Vagina (tissue), 2 donors: ENCODE results near the gene WWOX.

Source experiments
- CTCF ChIP-seq, 3 experiments: fragments of 450-650 bp in 2 of 3; fragments of 200-600 bp in 1 of 3; sonication (generic) in 1 of 3; IDR thresholded peaks; one replicate each; pipeline ENCODE4 v1.5.1; 2017 to 2019; ENCODE audit warnings: antibody characterized with exemption in 3 of 3, mild to moderate bottlenecking in 2 of 3, moderate library complexity in 2 of 3
- POLR2A ChIP-seq, 2 donors: fragments of 450-650 bp; IDR thresholded peaks; one replicate each; pipeline ENCODE4 v1.6.1; 2017; ENCODE audit warnings: antibody characterized with exemption in 2 of 2, mild to moderate bottlenecking in 2 of 2, moderate library complexity in 2 of 2
- POLR2AphosphoS5 ChIP-seq, 2 donors: sonication (generic); formaldehyde crosslinking; IDR thresholded peaks; one replicate each; pipeline ENCODE4 v1.9.0; 2017; ENCODE audit warnings: antibody characterized with exemption in 2 of 2, mild to moderate bottlenecking in 2 of 2, low read depth in 1 of 2; ENCODE audit not compliant: insufficient read depth in 1 of 2

DNA sequence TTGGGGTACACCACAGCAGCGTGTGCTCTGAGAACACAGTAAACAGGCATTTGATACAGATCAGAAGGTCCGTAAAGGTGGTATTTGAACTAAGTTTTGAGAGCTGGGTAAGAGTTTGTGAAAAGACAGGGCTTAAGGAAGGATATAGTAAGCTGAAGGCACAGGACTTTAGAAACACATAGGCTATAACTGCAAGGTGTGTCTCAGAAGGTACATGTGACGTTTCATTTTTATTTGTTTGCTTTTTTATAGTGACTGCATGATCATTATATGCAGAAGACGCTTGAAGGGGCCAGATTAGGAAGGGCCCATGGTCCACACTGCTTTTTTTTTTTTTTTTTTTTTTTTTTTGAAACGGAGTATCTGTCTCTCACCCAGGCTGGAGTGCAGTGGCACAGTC lies 644.6 kb downstream of the WWOX start:
- TF ChIP-seq POLR2A (IDR thresholded peaks at IDR 0.05) (no peak), CTCF (IDR thresholded peaks at IDR 0.05) (no peak), POLR2AphosphoS5 (IDR thresholded peaks at IDR 0.05; ENCODE audit: insufficient read depth in 1 of 2, low read depth in 1 of 2) (no peak)
